Heart right ventricle (tissue), 16 donors: Measurements from ENCODE around the gene KIF7. TPM values are rescaled to one million over a fixed set of nuclear protein-coding genes. Genes with fewer than 3 reads are reported as not detected.

ENCODE experiments used
- ATAC-seq, 8 donors: fragments of 200-7000 bp; cut with Tn5 transposase; one replicate each; pipeline ENCODE4 v1.9.1; 2020; ENCODE audit warnings: mild to moderate bottlenecking in 8 of 8, moderate library complexity in 8 of 8, moderate number of reproducible peaks in 1 of 8
- DNase-seq, 2 donors: peaks; one replicate each; pipeline ENCODE4 v3.0.0-alpha.2; 2020
- H3K27ac ChIP-seq, 10 donors: fragments of 200-600 bp; sonication (generic) in 2 of 10; one replicate each; pipeline versions ENCODE4 v1.5.0 to v1.8.0; 2020 to 2022; ENCODE audit warnings: mild to moderate bottlenecking in 3 of 10
- H3K27me3 ChIP-seq, 7 donors: fragments of 200-600 bp; one replicate each; pipeline ENCODE4 v1.8.0; 2021 to 2022; ENCODE audit warnings: mild to moderate bottlenecking in 2 of 7
- H3K36me3 ChIP-seq, 9 donors: fragments of 200-600 bp; sonication (generic) in 1 of 9; one replicate each; pipeline versions ENCODE4 v1.5.0 to v1.8.0; 2020 to 2022; ENCODE audit warnings: mild to moderate bottlenecking in 2 of 9
- H3K4me1 ChIP-seq, 9 donors: fragments of 200-600 bp; sonication (generic) in 1 of 9; one replicate each; pipeline versions ENCODE4 v1.5.0 to v1.8.0; 2020 to 2022; ENCODE audit warnings: mild to moderate bottlenecking in 4 of 9
- H3K4me3 ChIP-seq, 10 donors: fragments of 200-600 bp; sonication (generic) in 2 of 10; one replicate each; pipeline versions ENCODE4 v1.5.0 to v1.8.0; 2020 to 2022; ENCODE audit warnings: mild to moderate bottlenecking in 7 of 10, moderate library complexity in 2 of 10
- H3K9me3 ChIP-seq, 11 donors: fragments of 200-600 bp in 10 of 11; sonication (generic) in 2 of 11; one replicate each; pipeline versions ENCODE4 v1.5.0 to v1.8.0; 2013 to 2022; ENCODE audit warnings: mild to moderate bottlenecking in 2 of 11, control low read depth in 1 of 11, moderate library complexity in 1 of 11
- CTCF ChIP-seq, 9 donors: fragments of 200-600 bp; sonication (generic) in 2 of 9; IDR thresholded peaks; one replicate each; pipeline versions ENCODE4 v1.5.0 to v1.8.0; 2021 to 2022; ENCODE audit warnings: antibody characterized with exemption in 9 of 9, mild to moderate bottlenecking in 5 of 9, moderate library complexity in 1 of 9
- WGBS, 2 donors: extraction: QIAGEN DNeasy Blood & Tissue Kit; methylation state at CpG; one replicate each; pipeline ENCODE4 v1.1.7; 2013; ENCODE audit warnings: inconsistent platforms in 1 of 2; 5-methylcytosine and 5-hydroxymethylcytosine counted together
- intact Hi-C, 10 donors: fragments of 100-400 bp; cut with DNase I; formaldehyde crosslinking; loops; one replicate each; pipeline versions ENCODE4 v1.11.1 to v1.14.2; 2022
- polyA plus RNA-seq, 2 donors: library from polyadenylated mRNA; stranded (reverse); fragments of 200-250 nt; gene quantifications; one replicate each; pipeline ENCODE4 v1.2.3, GENCODE V29; 2013
- total RNA-seq, 10 donors: library from RNA; stranded (reverse); fragmentation: NEBNext Ultra II Directional in 3 of 10; extraction: Animal tissue kit (Norgen Biotek cat#: 25700) in 3 of 10; gene quantifications; one replicate each; pipeline versions ENCODE4 v1.2.1 to v1.2.4, GENCODE V29; 2021 to 2023
- donor health status: Arrhythmogenic right ventricular cardiomyopathy.
- donor health status: ischemic (EF 13 %, LVEDD 7.1; RV severe dilation, severe dysfunction).
- donor health status: healthy with polysubstance abuse.
- donor health status: DM: no; HTN: yes; CAD: no.
- donor health status: DM: no; HTN: no; CAD: no.
- donor health status: ischemic (EF 25% LVEDD 6.9; RV normal size, moderate dysfunction).
- donor health status: ischemic (EF 25% LVEDD 5.7; RV mildly dilated, moderate dysfunction).
- donor health status: healthy.
- donor health status: DM: yes; HTN: yes; CAD: no.
- donor health status: Ischemic cardiomyopathy.
- donor health status: ischemic (EF 35%, LVEDD 5.7; RV mildly dilated, moderate dysfunction).
- donor health status: nonischemic (EF 11% LVEDD 7.7; RV severe dilation, severe dysfunction).
- donor health status: DM: yes; HTN: yes; CAD: no.
- donor health status: PGD.
- donor health status: ischemic (EF 29% LVEDD 5.4; RV normal size, mild dysfunction).
- donor health status: nonischemic (EF 23%, LVEDD 6.1; RV moderate dilation, normal function).

KIF7 gene
- total and polyA plus RNA-seq, 12 donors = 1.5 to 4.7 (median 3.1) TPM

GRCh38 chr15:89673165-89673512 lies 17.9 kb upstream of the KIF7 start:
- Histone ChIP-seq H3K27me3 (no peaks in the 10 kb centered on the region), H3K9me3 (no peaks in the 10 kb centered on the region), H3K4me1 (no peaks in the 10 kb centered on the region), H3K4me3 (no peak overlapping the region), H3K36me3 (no peaks in the 10 kb centered on the region), H3K27ac (no peak overlapping the region)
- no peak for DNase-seq
- intact Hi-C loops = no loop called here
- peak in 7 of 9 donors; percentile 13 to 47 (median 31) for TF ChIP-seq CTCF (IDR thresholded peaks at IDR 0.05)
- ATAC-seq = peak in 2 of 8 donors; percentile 13 to 33
- 56 to 60% methylated on average over 12 of the region's 12 CpGs for WGBS, 2 donors

DNA sequence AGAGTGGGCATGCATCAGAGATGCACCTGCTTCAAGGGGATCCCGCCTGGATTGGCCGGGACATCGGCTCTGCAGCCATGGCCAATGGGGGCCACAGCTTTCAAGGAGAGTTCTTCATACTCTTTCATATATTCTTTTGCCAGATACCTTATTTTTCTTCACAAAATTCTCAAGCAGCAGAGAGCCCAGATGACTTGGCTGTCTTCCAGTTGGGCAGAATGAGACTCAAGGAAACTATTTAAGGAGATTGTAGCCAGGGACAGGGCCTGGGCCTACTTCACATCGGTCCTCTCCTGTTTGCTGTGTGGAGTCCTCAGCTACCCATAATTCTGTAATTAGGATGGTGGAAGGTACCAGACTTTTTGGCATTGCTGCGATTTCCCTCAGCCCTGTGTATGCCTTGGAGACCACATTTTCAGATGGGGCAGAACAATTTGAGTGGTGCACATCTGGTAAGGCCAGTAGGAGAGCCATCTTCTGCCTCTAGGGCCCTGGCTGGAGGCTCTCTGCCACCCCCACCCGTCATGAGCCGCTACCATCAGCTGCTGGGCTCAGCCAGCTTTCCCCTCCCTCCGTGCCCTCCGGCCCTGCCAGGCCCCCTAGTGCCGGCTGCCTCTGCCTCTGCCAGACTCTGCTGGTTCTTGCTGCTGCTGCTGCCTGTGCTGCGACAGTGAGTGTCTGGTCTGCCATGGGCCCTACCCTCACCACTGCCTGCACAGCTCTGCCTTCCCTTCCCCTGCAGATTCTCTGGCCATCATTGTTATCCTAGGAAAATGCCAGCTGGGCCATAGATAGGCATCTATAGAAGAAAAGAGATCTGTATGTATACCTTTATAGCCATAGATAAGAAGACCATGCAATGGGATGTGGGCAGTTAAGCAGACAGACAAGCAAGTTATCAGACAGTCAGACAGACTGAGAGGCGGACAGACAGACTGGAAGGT lies 17.2 kb upstream of the KIF7 start:
- Histone ChIP-seq H3K27ac (no peak overlapping the region), H3K36me3 (no peaks in the 10 kb centered on the region), H3K9me3 (no peaks in the 10 kb centered on the region), H3K27me3 (no peaks in the 10 kb centered on the region), H3K4me3 (no peak overlapping the region), H3K4me1 (no peaks in the 10 kb centered on the region)
- ATAC-seq (peak in 1 of 8 donors; percentile 18), DNase-seq (no peak)
- TF ChIP-seq CTCF (IDR thresholded peaks at IDR 0.05) = no peak
- 85 to 89% methylated on average over 12 of the region's 12 CpGs for WGBS, 2 donors
- intact Hi-C loops = no loop called here

DNA sequence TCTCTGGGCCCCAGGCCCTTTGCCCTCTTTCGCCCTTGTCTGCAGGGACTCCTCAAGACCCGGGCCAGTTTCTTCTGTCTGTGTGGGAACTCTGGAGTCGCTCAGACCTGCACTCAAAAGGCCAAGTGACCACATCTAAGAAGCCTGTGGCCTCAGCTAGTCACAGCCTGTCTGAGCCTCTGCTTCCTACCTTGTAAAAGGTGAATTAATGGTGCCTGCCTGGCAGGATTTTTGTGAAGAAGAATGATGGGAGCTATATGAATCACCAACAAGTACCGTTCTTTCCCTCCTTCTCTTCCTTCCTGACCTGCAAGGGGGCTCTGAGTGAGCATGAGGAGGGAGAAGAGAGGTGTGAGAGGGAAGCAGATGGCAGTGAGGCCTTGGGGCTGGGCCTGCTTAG lies 16.4 kb upstream of the KIF7 start:
- no peak overlapping the region for H3K27ac ChIP-seq
- no peak for ATAC-seq
- intact Hi-C loops = no loop called here
- no peak for TF ChIP-seq CTCF (IDR thresholded peaks at IDR 0.05)
- H3K36me3 ChIP-seq = no peaks in the 10 kb centered on the region
- H3K4me1 ChIP-seq = no peaks in the 10 kb centered on the region
- H3K27me3 ChIP-seq = no peaks in the 10 kb centered on the region
- no peak overlapping the region for H3K4me3 ChIP-seq
- H3K9me3 ChIP-seq = no peaks in the 10 kb centered on the region
- no peak for DNase-seq
- WGBS, 2 donors = 60 to 66% methylated on average over 4 of the region's 4 CpGs

GRCh38 chr15:89670971-89671560 lies 15.8 kb upstream of the KIF7 start:
- no peaks in the 10 kb centered on the region for H3K27me3 ChIP-seq
- no peak overlapping the region for H3K27ac ChIP-seq
- DNase-seq (no peak), ATAC-seq (no peak)
- WGBS, 2 donors = 80 to 86% methylated on average over 12 of the region's 12 CpGs
- H3K4me3 ChIP-seq = no peak overlapping the region
- TF ChIP-seq CTCF (IDR thresholded peaks at IDR 0.05) = no peak
- no peaks in the 10 kb centered on the region for H3K9me3 ChIP-seq
- H3K4me1 ChIP-seq = peaks cover 0 to 3% (median under 1%) of the 10 kb centered on the region in 9 donors
- intact Hi-C loops = no loop called here
- H3K36me3 ChIP-seq = no peaks in the 10 kb centered on the region
